Kidney epithelial cell (primary cell): ENCODE measurements around the gene UTP11. TPM values are rescaled to one million over a fixed set of nuclear protein-coding genes. Genes with fewer than 3 reads are reported as not detected.

Experiments used
- DNase-seq: peaks from one replicate; pipeline ENCODE4 v3.0.0-alpha.2; 2010; ENCODE audit warnings: low read depth
- H3K27me3 ChIP-seq: 2 replicates; pipeline ENCODE4 v1.6.0; 2011; ENCODE audit warnings: low read length; ENCODE audit not compliant: control insufficient read depth, insufficient read depth
- H3K36me3 ChIP-seq: 2 replicates; pipeline ENCODE4 v1.5.1; 2011; ENCODE audit warnings: low read length; ENCODE audit not compliant: control insufficient read depth, insufficient read depth
- H3K4me3 ChIP-seq: 2 replicates; pipeline ENCODE4 v1.5.1; 2011; ENCODE audit warnings: low read depth, mild to moderate bottlenecking, control low read depth, low read length
- CTCF ChIP-seq: IDR thresholded peaks from 2 replicates; pipeline ENCODE4 v1.5.1; 2011; ENCODE audit warnings: mild to moderate bottlenecking, moderate library complexity, low read length, control low read depth, inconsistent platforms; ENCODE audit not compliant: insufficient read depth, poor library complexity, severe bottlenecking
- total RNA-seq: library from RNA; depleted of rRNA; stranded (reverse); fragments of >200 nt; gene quantifications from 2 replicates; pipeline ENCODE4 v1.2.3, GENCODE V29; 2015

Gene UTP11
- total RNA-seq, 1 donor from 2014 or later: 62.3 TPM

- no peaks in the 10 kb centered on the region for H3K36me3 ChIP-seq
- TF ChIP-seq CTCF: no peak
- no peaks in the 10 kb centered on the region for H3K27me3 ChIP-seq
- no peak overlapping the region for H3K4me3 ChIP-seq
- DNase-seq: no peak
These were observed 34.0 kb upstream of the UTP11 start for GRCh38 chr1:37978541-37978940.

- Histone ChIP-seq H3K27me3 (no peaks in the 10 kb centered on the region), H3K36me3 (peaks cover 1% of the 10 kb centered on the region), H3K4me3 (no peak overlapping the region)
- no peak for TF ChIP-seq CTCF
- no peak for DNase-seq
These were observed 29.0 kb upstream of the UTP11 start for GRCh38 chr1:37983546-37983945.

GRCh38 chr1:37987679-37988078, 24.9 kb upstream of the UTP11 start:
- H3K36me3 ChIP-seq: peaks cover 1% of the 10 kb centered on the region
- no peak for DNase-seq
- no peaks in the 10 kb centered on the region for H3K27me3 ChIP-seq
- no peak overlapping the region for H3K4me3 ChIP-seq
- no peak for TF ChIP-seq CTCF

GRCh38 chr1:37989361-37989930, 23.1 kb upstream of the UTP11 start:
- H3K4me3 ChIP-seq: peak overlapping the region; percentile 68
- no peaks in the 10 kb centered on the region for H3K27me3 ChIP-seq
- TF ChIP-seq CTCF: no peak
- peaks cover 1% of the 10 kb centered on the region for H3K36me3 ChIP-seq
- no peak for DNase-seq

GRCh38 chr1:37994886-37995566, 17.5 kb upstream of the UTP11 start:
- H3K27me3 ChIP-seq: no peaks in the 10 kb centered on the region
- no peak for DNase-seq
- no peak for TF ChIP-seq CTCF
- no peak overlapping the region for H3K4me3 ChIP-seq
- H3K36me3 ChIP-seq: peaks cover 2% of the 10 kb centered on the region
